K562 (cell line): Measurements from ENCODE around the gene STK16. TPM values are rescaled to one million over a fixed set of nuclear protein-coding genes. Genes with fewer than 3 reads are reported as not detected.

Experiments used
- GTF2A2 ChIP-seq: IDR thresholded peaks from 2 replicates; pipeline ENCODE4 v1.6.1; 2016; ENCODE audit warnings: mild to moderate bottlenecking, missing genetic modification characterization, missing compliant biosample characterization
- GTF2E2 ChIP-seq: fragments of 200-800 bp; sonication (Bioruptor generic); IDR thresholded peaks from 2 replicates; pipeline ENCODE4 v1.6.1; 2016; ENCODE audit warnings: missing genetic modification characterization, missing compliant biosample characterization
- IFI16 ChIP-seq: fragments of 250-450 bp; sonication (Bioruptor Pico); IDR thresholded peaks from 2 replicates; pipeline ENCODE4 v2.1.2; 2022; ENCODE audit warnings: mild to moderate bottlenecking, inconsistent platforms
- L3MBTL2 ChIP-seq: fragments of 450-650 bp; IDR thresholded peaks from 2 replicates; pipeline ENCODE4 v1.6.1; 2016; ENCODE audit warnings: mild to moderate bottlenecking, moderate library complexity
- MAFF ChIP-seq: IDR thresholded peaks from 2 replicates; pipeline ENCODE4 v1.6.1; 2012; ENCODE audit warnings: low read length, improper control_type of control experiment
- MCM3 ChIP-seq: fragments of 450-650 bp; IDR thresholded peaks from 2 replicates; pipeline ENCODE4 v1.6.1; 2016
- MECOM ChIP-seq: fragments of 250-450 bp; sonication (Bioruptor Pico); IDR thresholded peaks from 2 replicates; pipeline ENCODE4 v1.8.0; 2022; ENCODE audit warnings: inconsistent platforms
- MYC ChIP-seq, 2 experiments: fragments of 250-450 bp in 1 of 2; sonication (Bioruptor Pico) in 1 of 2; IDR thresholded peaks; 2 replicates each; pipeline versions ENCODE4 v1.5.1 to v1.6.1; 2012 to 2021; ENCODE audit warnings: low read depth in 2 of 2, borderline replicate concordance in 1 of 2, improper control_type of control experiment in 1 of 2, low read length in 1 of 2, mild to moderate bottlenecking in 1 of 2, moderate library complexity in 1 of 2
- PCBP2 ChIP-seq: fragments of 200-400 bp; formaldehyde crosslinking; IDR thresholded peaks from 2 replicates; pipeline ENCODE4 v1.6.1; 2018; ENCODE audit warnings: low read length, low read depth, mild to moderate bottlenecking, moderate library complexity; ENCODE audit not compliant: poor library complexity, severe bottlenecking
- PHF8 ChIP-seq: fragments of 200-600 bp; sonication (generic); IDR thresholded peaks from 2 replicates; pipeline ENCODE4 v1.6.1; 2012; ENCODE audit warnings: mixed run types, mild to moderate bottlenecking, inconsistent platforms, low read length, moderate library complexity, borderline replicate concordance
- RNF2 ChIP-seq: sonication (generic); IDR thresholded peaks from 2 replicates; pipeline ENCODE4 v1.6.1; 2016
- SPI1 ChIP-seq: IDR thresholded peaks from 2 replicates; pipeline ENCODE4 v1.6.1; 2011; ENCODE audit warnings: low read depth, low read length, control low read depth, borderline replicate concordance
- SRSF1 ChIP-seq: fragments of 200-400 bp; formaldehyde crosslinking; IDR thresholded peaks from 2 replicates; pipeline ENCODE4 v1.6.1; 2017; ENCODE audit warnings: mild to moderate bottlenecking, low read depth, low read length, moderate library complexity
- TEAD2 ChIP-seq: fragments of 450-650 bp; IDR thresholded peaks from 2 replicates; pipeline ENCODE4 v1.6.1; 2016; ENCODE audit warnings: missing genetic modification characterization, control low read depth, missing compliant biosample characterization
- ZC3H8 ChIP-seq: fragments of 450-650 bp; IDR thresholded peaks from 2 replicates; pipeline ENCODE4 v1.6.1; 2017
- polyA plus RNA-seq, 8 experiments: library from polyadenylated mRNA; depleted of rRNA in 4 of 8; stranded (reverse) in 5 of 8; unstranded in 3 of 8; fragments of >200 nt; fragmentation: Nextera tagmentation in 2 of 8; fragmentation: Illumina TruSeq in 1 of 8; extraction: Ambion mirVana in 2 of 8; extraction: Trizol in 1 of 8; gene quantifications; 2 replicates each; pipeline versions ENCODE4 v1.2.1 to v1.2.3, GENCODE V29; 2011 to 2014; ENCODE audit warnings: inconsistent platforms in 1 of 8, missing spikeins in 1 of 8
- total RNA-seq, 7 experiments: library from RNA; depleted of rRNA in 6 of 7; stranded (reverse); fragments of >200 nt in 6 of 7; fragmentation: Illumina TruSeq in 2 of 7; extraction: Trizol in 2 of 7; gene quantifications; 2 replicates each; pipeline versions ENCODE4 v1.2.1 to v1.2.3, GENCODE V29; 2011 to 2021; ENCODE audit warnings: low replicate concordance in 1 of 7
- TF ChIP-seq, protein P1 (sequence below): fragments of 250-450 bp; sonication (Bioruptor Pico); IDR thresholded peaks from 2 replicates; pipeline ENCODE4 v1.8.0; 2022; ENCODE audit warnings: moderate library complexity, mild to moderate bottlenecking, inconsistent platforms
- TF ChIP-seq, protein P2 (sequence below): fragments of 250-450 bp; sonication (Bioruptor Pico); IDR thresholded peaks from 2 replicates; pipeline ENCODE4 v1.5.0; 2021
- TF ChIP-seq, protein P3 (sequence below): sonication (generic); formaldehyde crosslinking; IDR thresholded peaks from 2 replicates; pipeline ENCODE4 v1.8.0; 2022; ENCODE audit warnings: missing genetic modification reagents, mild to moderate bottlenecking, moderate library complexity, borderline replicate concordance
- TF ChIP-seq, protein P4 (sequence below): IDR thresholded peaks from 2 replicates; pipeline ENCODE4 v1.6.1; 2012; ENCODE audit warnings: low read depth, low read length, improper control_type of control experiment, borderline replicate concordance
- TF ChIP-seq, protein P5 (sequence below), 2 experiments: IDR thresholded peaks; 2 replicates each; pipeline ENCODE4 v1.6.1; 2011; ENCODE audit warnings: borderline replicate concordance in 1 of 2, control low read depth in 1 of 2, low read depth in 1 of 2, low read length in 1 of 2, mild to moderate bottlenecking in 1 of 2, mixed read lengths in 1 of 2, moderate library complexity in 1 of 2; ENCODE audit not compliant: insufficient read depth in 1 of 2, insufficient read length in 1 of 2, poor library complexity in 1 of 2, severe bottlenecking in 1 of 2; ENCODE audit errors: extremely low read depth in 1 of 2

STK16 gene
- total and polyA plus RNA-seq, 9 of the 15 experiments (the other 6 are each of a cell fraction or from before 2014, with no cell fraction given): 5.4 to 36.2 (median 17.8) TPM

DNA sequence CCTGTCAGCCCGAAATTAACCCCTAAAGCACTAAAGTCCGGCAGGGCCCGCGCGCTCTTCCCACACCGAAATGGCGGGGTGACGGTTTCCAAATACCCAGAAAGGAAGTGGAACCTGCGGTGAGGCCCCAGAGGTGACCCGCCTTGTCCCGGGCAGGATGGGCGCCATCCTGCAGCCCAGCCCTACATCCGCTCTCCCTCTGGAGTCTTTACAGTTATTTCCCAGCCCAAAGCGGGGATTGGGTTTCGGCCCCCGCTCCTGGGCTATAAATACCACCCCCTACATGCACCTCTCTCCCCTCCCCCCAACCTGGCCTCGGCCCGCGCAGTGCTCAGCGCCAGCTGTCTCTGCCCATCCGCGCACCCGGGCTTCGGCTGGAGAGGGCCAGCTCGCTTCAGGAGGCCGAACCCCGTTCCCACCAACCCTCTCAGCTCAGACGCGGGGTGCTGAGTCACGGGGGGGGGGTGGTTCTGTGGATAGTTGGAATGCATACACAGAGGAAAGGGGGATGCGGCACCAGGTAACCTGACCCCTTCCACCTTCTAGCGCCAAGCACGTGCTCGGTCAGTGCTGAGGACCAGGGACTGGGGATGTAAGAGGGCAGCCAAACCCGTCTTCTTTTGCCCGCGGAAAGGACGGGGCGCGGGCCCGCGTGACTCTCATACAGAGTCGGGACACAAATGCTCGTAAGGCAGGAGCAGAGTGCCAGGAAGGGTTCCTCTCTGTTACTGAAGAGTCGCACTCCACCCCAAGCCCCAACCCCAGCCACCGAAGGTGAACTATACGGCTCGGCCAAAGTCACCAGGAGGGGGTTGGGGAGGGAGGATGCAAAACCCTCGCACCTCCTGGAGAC, 7.8 kb downstream of the STK16 start, which contains the start of gene TUBA4B (continued):
- TF ChIP-seq, protein P1, sequence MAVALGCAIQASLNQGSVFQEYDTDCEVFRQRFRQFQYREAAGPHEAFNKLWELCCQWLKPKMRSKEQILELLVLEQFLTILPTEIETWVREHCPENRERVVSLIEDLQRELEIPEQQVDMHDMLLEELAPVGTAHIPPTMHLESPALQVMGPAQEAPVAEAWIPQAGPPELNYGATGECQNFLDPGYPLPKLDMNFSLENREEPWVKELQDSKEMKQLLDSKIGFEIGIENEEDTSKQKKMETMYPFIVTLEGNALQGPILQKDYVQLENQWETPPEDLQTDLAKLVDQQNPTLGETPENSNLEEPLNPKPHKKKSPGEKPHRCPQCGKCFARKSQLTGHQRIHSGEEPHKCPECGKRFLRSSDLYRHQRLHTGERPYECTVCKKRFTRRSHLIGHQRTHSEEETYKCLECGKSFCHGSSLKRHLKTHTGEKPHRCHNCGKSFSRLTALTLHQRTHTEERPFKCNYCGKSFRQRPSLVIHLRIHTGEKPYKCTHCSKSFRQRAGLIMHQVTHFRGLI (CRISPR knock-in tag): no peak
- TF ChIP-seq, protein P2, sequence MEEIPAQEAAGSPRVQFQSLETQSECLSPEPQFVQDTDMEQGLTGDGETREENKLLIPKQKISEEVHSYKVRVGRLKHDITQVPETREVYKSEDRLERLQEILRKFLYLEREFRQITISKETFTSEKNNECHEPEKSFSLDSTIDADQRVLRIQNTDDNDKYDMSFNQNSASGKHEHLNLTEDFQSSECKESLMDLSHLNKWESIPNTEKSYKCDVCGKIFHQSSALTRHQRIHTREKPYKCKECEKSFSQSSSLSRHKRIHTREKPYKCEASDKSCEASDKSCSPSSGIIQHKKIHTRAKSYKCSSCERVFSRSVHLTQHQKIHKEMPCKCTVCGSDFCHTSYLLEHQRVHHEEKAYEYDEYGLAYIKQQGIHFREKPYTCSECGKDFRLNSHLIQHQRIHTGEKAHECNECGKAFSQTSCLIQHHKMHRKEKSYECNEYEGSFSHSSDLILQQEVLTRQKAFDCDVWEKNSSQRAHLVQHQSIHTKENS (CRISPR knock-in tag): no peak
- TF ChIP-seq IFI16 (no peak), RNF2 (no peak), PCBP2 (no peak), MCM3 (no peak), MYC (IDR thresholded peaks at IDR 0.05; ENCODE audit: low read depth, low read length) (peak; percentile 37), MYC (CRISPR knock-in tag; IDR thresholded peaks at IDR 0.05; ENCODE audit: borderline replicate concordance, low read depth) (no peak), GTF2A2 (tag) (no peak), MAFF (peak; percentile 18; the same call in 1 of the 2 replicates), ZC3H8 (no peak), PHF8 (no peak), MECOM (no peak), TEAD2 (tag) (no peak), GTF2E2 (no peak; the same call in 1 of the 2 replicates), SPI1 (peak; percentile 45; the same call in 1 of the 2 replicates), L3MBTL2 (peak; percentile 81), SRSF1 (no peak)
- TF ChIP-seq, protein P3, sequence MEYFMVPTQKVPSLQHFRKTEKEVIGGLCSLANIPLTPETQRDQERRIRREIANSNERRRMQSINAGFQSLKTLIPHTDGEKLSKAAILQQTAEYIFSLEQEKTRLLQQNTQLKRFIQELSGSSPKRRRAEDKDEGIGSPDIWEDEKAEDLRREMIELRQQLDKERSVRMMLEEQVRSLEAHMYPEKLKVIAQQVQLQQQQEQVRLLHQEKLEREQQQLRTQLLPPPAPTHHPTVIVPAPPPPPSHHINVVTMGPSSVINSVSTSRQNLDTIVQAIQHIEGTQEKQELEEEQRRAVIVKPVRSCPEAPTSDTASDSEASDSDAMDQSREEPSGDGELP: peak; percentile 59; the same call in 1 of the 2 replicates
- TF ChIP-seq, protein P4, sequence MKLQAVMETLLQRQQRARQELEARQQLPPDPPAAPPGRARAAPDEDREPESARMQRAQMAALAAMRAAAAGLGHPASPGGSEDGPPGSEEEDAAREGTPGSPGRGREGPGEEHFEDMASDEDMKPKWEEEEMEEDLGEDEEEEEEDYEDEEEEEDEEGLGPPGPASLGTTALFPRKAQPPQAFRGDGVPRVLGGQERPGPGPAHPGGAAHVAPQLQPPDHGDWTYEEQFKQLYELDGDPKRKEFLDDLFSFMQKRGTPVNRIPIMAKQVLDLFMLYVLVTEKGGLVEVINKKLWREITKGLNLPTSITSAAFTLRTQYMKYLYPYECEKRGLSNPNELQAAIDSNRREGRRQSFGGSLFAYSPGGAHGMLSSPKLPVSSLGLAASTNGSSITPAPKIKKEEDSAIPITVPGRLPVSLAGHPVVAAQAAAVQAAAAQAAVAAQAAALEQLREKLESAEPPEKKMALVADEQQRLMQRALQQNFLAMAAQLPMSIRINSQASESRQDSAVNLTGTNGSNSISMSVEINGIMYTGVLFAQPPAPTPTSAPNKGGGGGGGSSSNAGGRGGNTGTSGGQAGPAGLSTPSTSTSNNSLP: no peak
- TF ChIP-seq, protein P5, sequence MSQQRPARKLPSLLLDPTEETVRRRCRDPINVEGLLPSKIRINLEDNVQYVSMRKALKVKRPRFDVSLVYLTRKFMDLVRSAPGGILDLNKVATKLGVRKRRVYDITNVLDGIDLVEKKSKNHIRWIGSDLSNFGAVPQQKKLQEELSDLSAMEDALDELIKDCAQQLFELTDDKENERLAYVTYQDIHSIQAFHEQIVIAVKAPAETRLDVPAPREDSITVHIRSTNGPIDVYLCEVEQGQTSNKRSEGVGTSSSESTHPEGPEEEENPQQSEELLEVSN (IDR thresholded peaks at IDR 0.05; ENCODE audit: borderline replicate concordance in 1 of 2, extremely low read depth in 1 of 2, insufficient read depth in 1 of 2, insufficient read length in 1 of 2, low read depth in 1 of 2, low read length in 1 of 2, poor library complexity in 1 of 2, severe bottlenecking in 1 of 2): peak; percentile 31 to 62
